ENCODE data around the gene MSRB3.
A peak's percentile ranks its signal among the peaks of the same experiment; 100 is the strongest.

MSRB3 gene

GRCh38 chr12:65407388-65408149, 129.1 kb downstream of the MSRB3 start:
- DNase-seq (ENCODE audit: low read depth, low spot score), result no peak
- Histone ChIP-seq H3K4me3 (no peak overlapping the region), H3K27ac (no peak overlapping the region), H3K36me3 (ENCODE audit: insufficient read depth, low read length) (no peaks in the 10 kb centered on the region), H3K9me3 (ENCODE audit: low read depth, low read length) (no peaks in the 10 kb centered on the region; the same call in 1 of the 2 replicates), H3K9ac (ENCODE audit: insufficient read length) (no peak overlapping the region)
- no peak for TF ChIP-seq FOXP2 (optimal IDR thresholded peaks at IDR 0.05; ENCODE audit: control extremely low read depth, extremely low read length, insufficient read depth)
- no peak for TF ChIP-seq EZH2 (IDR thresholded peaks at IDR 0.05)
- TF ChIP-seq POLR2AphosphoS5 (IDR thresholded peaks at IDR 0.05; ENCODE audit: borderline replicate concordance, low read depth, low read length), result no peak

DNA sequence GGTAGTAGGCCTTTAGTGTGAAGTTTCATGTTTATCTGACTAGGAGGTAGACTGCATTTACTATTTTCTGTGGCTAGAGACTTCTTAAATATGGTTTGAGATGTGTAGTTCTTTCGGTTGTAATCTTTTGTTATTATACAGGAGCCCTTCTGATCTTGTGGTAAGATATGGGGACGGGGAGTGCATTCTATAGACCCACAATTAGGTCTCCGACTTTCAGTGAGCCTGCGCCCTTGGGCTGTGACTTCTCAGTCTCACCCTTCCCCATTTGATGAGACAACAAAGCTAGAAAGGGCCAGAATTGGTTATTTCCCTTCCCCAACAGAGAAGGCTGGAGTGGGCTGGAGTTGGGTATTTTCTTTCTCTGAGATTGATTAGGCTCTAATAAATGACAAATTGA, 130.0 kb downstream of the MSRB3 start:
- H3K9me3 ChIP-seq (ENCODE audit: low read depth, low read length), result no peaks in the 10 kb centered on the region; the same call in 1 of the 2 replicates
- TF ChIP-seq POLR2AphosphoS5 (IDR thresholded peaks at IDR 0.05; ENCODE audit: borderline replicate concordance, low read depth, low read length) (no peak), EZH2 (IDR thresholded peaks at IDR 0.05) (no peak), FOXP2 (optimal IDR thresholded peaks at IDR 0.05; ENCODE audit: control extremely low read depth, extremely low read length, insufficient read depth) (no peak)
- DNase-seq (ENCODE audit: low read depth, low spot score), result no peak
- H3K9ac ChIP-seq (ENCODE audit: insufficient read length), result no peak overlapping the region
- H3K36me3 ChIP-seq (ENCODE audit: insufficient read depth, low read length), result no peaks in the 10 kb centered on the region
- no peak overlapping the region for H3K4me3 ChIP-seq
- H3K27ac ChIP-seq, result no peak overlapping the region

DNA sequence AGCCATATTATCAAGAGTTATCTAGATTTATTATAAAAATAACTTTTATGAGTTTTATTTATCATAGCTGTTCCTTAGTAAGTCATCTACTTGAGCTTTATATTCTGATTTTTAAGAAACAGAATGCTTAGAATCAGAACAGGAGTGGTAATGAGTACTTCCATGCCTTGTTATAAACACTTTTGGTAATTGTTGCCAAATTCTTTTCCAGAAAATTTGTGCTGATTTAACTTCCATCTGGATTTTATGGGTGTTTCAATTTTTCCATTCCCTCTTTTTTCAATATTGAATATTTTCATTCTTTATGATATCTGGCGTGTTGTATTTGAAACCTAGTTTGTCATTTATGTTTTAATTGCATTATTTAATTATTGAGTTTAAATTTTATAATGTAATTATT, 131.2 kb downstream of the MSRB3 start:
- Histone ChIP-seq H3K9me3 (ENCODE audit: low read depth, low read length) (no peaks in the 10 kb centered on the region; the same call in 1 of the 2 replicates), H3K4me3 (no peak overlapping the region), H3K27ac (no peak overlapping the region), H3K9ac (ENCODE audit: insufficient read length) (no peak overlapping the region), H3K36me3 (ENCODE audit: insufficient read depth, low read length) (no peaks in the 10 kb centered on the region)
- TF ChIP-seq FOXP2 (optimal IDR thresholded peaks at IDR 0.05; ENCODE audit: control extremely low read depth, extremely low read length, insufficient read depth) (no peak), EZH2 (IDR thresholded peaks at IDR 0.05) (no peak), POLR2AphosphoS5 (IDR thresholded peaks at IDR 0.05; ENCODE audit: borderline replicate concordance, low read depth, low read length) (no peak)
- no peak for DNase-seq (ENCODE audit: low read depth, low spot score)

GRCh38 chr12:65411171-65411570, 132.7 kb downstream of the MSRB3 start:
- no peak overlapping the region for H3K9ac ChIP-seq (ENCODE audit: insufficient read length)
- peak overlapping the region; percentile 14; the same call in 1 of the 2 replicates for H3K27ac ChIP-seq
- TF ChIP-seq FOXP2 (optimal IDR thresholded peaks at IDR 0.05; ENCODE audit: control extremely low read depth, extremely low read length, insufficient read depth) (no peak), EZH2 (IDR thresholded peaks at IDR 0.05) (no peak), POLR2AphosphoS5 (IDR thresholded peaks at IDR 0.05; ENCODE audit: borderline replicate concordance, low read depth, low read length) (no peak)
- H3K9me3 ChIP-seq (ENCODE audit: low read depth, low read length), result no peaks in the 10 kb centered on the region; the same call in 1 of the 2 replicates
- H3K36me3 ChIP-seq (ENCODE audit: insufficient read depth, low read length), result no peaks in the 10 kb centered on the region
- H3K4me3 ChIP-seq, result no peak overlapping the region
- no peak for DNase-seq (ENCODE audit: low read depth, low spot score)

DNA sequence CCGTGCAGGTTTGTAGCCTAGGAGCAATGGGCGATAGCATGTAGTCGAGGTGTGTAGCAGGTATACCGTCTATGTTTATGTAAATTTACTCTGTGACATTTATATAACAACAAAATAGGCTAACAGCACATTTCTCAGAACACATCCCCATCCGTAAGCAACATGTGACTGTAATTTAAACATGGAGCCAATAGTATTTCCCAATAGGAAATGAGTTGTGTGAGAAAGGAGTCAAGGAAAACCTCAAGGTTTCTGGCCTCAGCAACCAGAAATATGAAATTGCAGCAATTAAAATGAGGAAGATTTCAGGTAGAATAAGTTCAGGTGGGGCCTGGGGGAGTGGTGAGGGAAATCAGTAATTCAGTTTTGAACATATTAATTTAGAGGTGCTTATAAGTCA, 136.0 kb downstream of the MSRB3 start:
- TF ChIP-seq EZH2 (IDR thresholded peaks at IDR 0.05), result no peak
- no peak for TF ChIP-seq FOXP2 (optimal IDR thresholded peaks at IDR 0.05; ENCODE audit: control extremely low read depth, extremely low read length, insufficient read depth)
- no peak for TF ChIP-seq POLR2AphosphoS5 (IDR thresholded peaks at IDR 0.05; ENCODE audit: borderline replicate concordance, low read depth, low read length)
- Histone ChIP-seq H3K9ac (ENCODE audit: insufficient read length) (no peak overlapping the region), H3K9me3 (ENCODE audit: low read depth, low read length) (no peaks in the 10 kb centered on the region), H3K27ac (no peak overlapping the region), H3K4me3 (no peak overlapping the region), H3K36me3 (ENCODE audit: insufficient read depth, low read length) (no peaks in the 10 kb centered on the region)
- no peak for DNase-seq (ENCODE audit: low read depth, low spot score)

GRCh38 chr12:65415826-65416225, 137.3 kb downstream of the MSRB3 start:
- Histone ChIP-seq H3K27ac (no peak overlapping the region), H3K36me3 (ENCODE audit: insufficient read depth, low read length) (no peaks in the 10 kb centered on the region), H3K4me3 (no peak overlapping the region), H3K9ac (ENCODE audit: insufficient read length) (no peak overlapping the region), H3K9me3 (ENCODE audit: low read depth, low read length) (no peaks in the 10 kb centered on the region)
- DNase-seq (ENCODE audit: low read depth, low spot score), result no peak
- TF ChIP-seq EZH2 (IDR thresholded peaks at IDR 0.05), result no peak
- TF ChIP-seq FOXP2 (optimal IDR thresholded peaks at IDR 0.05; ENCODE audit: control extremely low read depth, extremely low read length, insufficient read depth), result no peak
- TF ChIP-seq POLR2AphosphoS5 (IDR thresholded peaks at IDR 0.05; ENCODE audit: borderline replicate concordance, low read depth, low read length), result no peak

GRCh38 chr12:65419284-65420072, 141.0 kb downstream of the MSRB3 start:
- H3K27ac ChIP-seq, result no peak overlapping the region
- no peaks in the 10 kb centered on the region for H3K36me3 ChIP-seq (ENCODE audit: insufficient read depth, low read length)
- no peaks in the 10 kb centered on the region for H3K9me3 ChIP-seq (ENCODE audit: low read depth, low read length)
- no peak overlapping the region for H3K4me3 ChIP-seq
- TF ChIP-seq FOXP2 (optimal IDR thresholded peaks at IDR 0.05; ENCODE audit: control extremely low read depth, extremely low read length, insufficient read depth) (no peak), POLR2AphosphoS5 (IDR thresholded peaks at IDR 0.05; ENCODE audit: borderline replicate concordance, low read depth, low read length) (no peak), EZH2 (IDR thresholded peaks at IDR 0.05) (no peak)
- DNase-seq (ENCODE audit: low read depth, low spot score), result no peak
- no peak overlapping the region for H3K9ac ChIP-seq (ENCODE audit: insufficient read length)

- H3K9ac ChIP-seq (ENCODE audit: insufficient read length), result no peak overlapping the region
- DNase-seq (ENCODE audit: low read depth, low spot score), result no peak
- H3K9me3 ChIP-seq (ENCODE audit: low read depth, low read length), result no peaks in the 10 kb centered on the region
- no peak overlapping the region for H3K4me3 ChIP-seq
- no peaks in the 10 kb centered on the region for H3K36me3 ChIP-seq (ENCODE audit: insufficient read depth, low read length)
- no peak overlapping the region for H3K27ac ChIP-seq
- TF ChIP-seq FOXP2 (optimal IDR thresholded peaks at IDR 0.05; ENCODE audit: control extremely low read depth, extremely low read length, insufficient read depth), result no peak
- no peak for TF ChIP-seq POLR2AphosphoS5 (IDR thresholded peaks at IDR 0.05; ENCODE audit: borderline replicate concordance, low read depth, low read length)
- no peak for TF ChIP-seq EZH2 (IDR thresholded peaks at IDR 0.05)
These were observed 142.5 kb downstream of the MSRB3 start for GRCh38 chr12:65420941-65421340.
